ENCODE results near the gene ETFA.

ETFA gene

DNA sequence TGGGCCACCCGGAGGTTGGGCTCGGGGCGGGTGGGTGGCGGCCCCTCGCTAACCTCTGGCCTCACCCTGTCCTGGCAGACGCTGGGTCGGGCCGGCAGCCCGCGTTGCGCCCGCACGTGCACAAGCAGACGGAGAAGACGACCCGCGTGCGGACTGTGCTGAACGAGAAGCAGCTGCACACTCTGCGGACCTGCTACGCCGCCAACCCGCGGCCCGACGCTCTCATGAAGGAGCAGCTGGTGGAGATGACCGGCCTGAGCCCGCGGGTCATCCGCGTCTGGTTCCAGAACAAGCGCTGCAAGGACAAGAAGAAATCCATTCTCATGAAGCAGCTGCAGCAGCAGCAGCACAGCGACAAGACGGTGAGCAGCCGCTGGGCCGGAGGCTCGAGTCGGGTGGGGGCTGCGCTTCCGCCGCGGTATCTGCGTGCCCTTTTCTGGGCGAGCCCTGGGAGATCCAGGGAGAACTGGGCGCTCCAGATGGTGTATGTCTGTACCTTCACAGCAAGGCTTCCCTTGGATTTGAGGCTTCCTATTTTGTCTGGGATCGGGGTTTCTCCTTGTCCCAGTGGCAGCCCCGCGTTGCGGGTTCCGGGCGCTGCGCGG, 29.0 kb upstream of the ETFA start:
- no peak for DNase-seq (ENCODE audit: low read depth)
- TF ChIP-seq, protein P1, sequence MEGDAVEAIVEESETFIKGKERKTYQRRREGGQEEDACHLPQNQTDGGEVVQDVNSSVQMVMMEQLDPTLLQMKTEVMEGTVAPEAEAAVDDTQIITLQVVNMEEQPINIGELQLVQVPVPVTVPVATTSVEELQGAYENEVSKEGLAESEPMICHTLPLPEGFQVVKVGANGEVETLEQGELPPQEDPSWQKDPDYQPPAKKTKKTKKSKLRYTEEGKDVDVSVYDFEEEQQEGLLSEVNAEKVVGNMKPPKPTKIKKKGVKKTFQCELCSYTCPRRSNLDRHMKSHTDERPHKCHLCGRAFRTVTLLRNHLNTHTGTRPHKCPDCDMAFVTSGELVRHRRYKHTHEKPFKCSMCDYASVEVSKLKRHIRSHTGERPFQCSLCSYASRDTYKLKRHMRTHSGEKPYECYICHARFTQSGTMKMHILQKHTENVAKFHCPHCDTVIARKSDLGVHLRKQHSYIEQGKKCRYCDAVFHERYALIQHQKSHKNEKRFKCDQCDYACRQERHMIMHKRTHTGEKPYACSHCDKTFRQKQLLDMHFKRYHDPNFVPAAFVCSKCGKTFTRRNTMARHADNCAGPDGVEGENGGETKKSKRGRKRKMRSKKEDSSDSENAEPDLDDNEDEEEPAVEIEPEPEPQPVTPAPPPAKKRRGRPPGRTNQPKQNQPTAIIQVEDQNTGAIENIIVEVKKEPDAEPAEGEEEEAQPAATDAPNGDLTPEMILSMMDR (IDR thresholded peaks at IDR 0.05; ENCODE audit: low read depth, low read length, missing control alignments), result no peak
- H3K4me3 ChIP-seq (ENCODE audit: low read depth, low read length), result peak overlapping the region; percentile 72

DNA sequence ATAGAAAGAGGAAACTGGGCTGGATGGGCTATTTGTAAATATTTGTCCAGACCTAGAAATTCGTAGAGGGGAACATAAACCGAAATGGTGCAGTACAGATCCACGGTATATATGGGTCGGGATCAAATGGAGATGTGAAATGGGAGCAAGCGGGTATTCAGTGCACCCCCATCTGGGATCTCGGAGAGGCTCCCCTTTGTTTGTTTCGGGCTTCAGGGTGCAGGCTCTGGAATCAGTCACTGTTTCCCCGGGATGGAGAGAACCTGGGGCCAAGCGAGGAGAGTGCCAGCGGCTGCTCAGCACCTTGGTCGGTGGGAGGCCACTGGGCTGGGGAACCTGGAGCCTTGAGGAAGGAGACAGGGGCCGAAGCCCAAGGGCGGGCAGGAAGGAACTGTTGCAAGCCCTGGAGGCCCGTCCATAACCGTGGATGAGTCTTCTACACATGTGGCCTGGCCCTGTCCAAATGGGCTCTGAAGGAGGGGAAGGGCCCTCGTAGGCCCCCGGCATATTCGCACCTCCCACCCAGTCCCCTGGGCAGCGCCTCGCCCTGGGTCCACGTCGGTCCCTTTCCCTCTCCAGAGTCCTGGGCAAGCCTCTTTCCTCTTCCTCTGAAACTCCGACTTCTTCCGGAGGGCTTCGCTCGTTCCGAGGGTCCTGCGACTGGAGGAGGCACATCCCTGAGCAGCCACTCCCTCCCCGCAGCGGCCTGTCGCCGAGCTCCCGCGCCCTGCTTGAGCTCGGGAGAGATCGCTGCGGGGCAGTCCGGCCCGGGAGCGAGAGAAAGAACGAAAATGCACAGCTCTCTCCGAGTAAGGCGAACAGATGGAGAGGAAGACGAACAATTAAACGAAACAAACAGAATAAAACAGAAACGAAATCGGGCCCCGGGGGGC, 28.3 kb upstream of the ETFA start:
- DNase-seq (ENCODE audit: low read depth), result no peak
- peak overlapping the region; percentile 72 for H3K4me3 ChIP-seq (ENCODE audit: low read depth, low read length)
- TF ChIP-seq, protein P1 (IDR thresholded peaks at IDR 0.05; ENCODE audit: low read depth, low read length, missing control alignments), result no peak

DNA sequence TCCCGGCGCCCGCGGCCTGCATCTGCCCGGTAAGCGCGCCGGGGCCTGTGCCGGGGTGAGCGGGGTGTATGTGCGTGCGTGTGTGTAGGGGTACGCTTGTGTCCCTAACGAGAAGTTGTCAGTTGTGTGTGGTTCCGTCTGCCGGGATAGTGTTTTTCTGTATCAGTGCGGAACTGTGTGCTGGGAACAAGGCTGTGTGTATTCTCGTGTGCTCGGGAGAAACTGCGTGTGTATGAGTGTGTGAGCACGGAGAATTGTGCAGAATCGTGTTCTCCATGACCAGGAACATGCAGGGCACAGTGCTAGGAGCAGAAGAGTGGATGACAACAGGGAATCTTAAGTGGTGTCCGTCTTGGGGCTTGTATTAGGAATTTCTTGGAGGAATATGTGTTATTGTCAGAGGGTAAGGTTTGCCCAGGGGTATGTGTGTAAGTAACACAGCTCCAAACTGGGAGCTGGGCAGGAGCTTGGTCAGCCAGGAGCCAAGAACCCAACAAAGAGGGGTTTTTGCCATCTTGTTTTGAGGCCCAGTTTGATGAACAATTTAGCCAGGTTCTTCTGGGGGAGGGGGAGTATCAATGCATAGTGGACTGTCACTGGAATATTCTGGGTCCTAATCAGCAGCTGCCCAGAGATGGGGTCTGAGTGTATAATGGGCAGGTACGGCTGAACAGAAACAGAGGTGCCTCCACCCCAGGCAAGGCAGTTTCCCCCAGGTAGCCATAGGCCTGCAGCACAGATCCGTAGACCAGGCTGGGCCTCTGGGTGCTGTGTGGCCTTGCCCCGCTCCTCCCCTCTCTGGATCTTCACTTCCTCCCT, 27.4 kb upstream of the ETFA start:
- H3K4me3 ChIP-seq (ENCODE audit: low read depth, low read length), result peak overlapping the region; percentile 72
- TF ChIP-seq, protein P1 (IDR thresholded peaks at IDR 0.05; ENCODE audit: low read depth, low read length, missing control alignments), result no peak
- DNase-seq (ENCODE audit: low read depth), result no peak

DNA sequence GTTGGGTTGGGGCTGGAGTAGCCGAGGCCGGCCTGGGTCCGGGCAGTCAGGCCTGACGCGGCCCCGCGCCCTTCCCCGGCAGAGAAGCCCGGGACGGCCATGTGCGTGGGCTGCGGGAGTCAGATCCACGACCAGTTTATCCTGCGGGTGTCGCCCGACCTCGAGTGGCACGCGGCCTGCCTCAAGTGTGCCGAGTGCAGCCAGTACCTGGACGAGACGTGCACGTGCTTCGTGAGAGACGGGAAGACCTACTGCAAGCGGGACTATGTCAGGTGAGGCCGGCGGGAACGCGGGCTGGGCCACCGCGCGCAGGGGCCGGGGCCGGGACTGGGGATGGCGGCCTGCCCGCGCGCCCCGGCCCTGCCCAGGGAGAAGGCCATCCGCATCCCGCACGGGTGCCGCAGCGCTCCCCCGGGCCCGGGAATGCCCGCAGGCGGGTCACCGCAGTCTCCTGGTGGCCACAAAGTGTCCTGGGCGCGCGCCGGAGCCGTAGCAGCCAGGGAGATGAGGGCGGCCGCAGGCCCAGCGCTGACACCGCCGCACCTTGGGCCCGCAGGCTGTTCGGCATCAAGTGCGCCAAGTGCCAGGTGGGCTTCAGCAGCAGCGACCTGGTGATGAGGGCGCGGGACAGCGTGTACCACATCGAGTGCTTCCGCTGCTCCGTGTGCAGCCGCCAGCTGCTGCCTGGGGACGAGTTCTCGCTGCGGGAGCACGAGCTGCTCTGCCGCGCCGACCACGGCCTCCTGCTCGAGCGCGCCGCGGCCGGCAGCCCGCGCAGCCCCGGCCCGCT, 26.6 kb upstream of the ETFA start:
- peak overlapping the region; percentile 72 for H3K4me3 ChIP-seq (ENCODE audit: low read depth, low read length)
- no peak for DNase-seq (ENCODE audit: low read depth)
- TF ChIP-seq, protein P1 (IDR thresholded peaks at IDR 0.05; ENCODE audit: low read depth, low read length, missing control alignments), result no peak

DNA sequence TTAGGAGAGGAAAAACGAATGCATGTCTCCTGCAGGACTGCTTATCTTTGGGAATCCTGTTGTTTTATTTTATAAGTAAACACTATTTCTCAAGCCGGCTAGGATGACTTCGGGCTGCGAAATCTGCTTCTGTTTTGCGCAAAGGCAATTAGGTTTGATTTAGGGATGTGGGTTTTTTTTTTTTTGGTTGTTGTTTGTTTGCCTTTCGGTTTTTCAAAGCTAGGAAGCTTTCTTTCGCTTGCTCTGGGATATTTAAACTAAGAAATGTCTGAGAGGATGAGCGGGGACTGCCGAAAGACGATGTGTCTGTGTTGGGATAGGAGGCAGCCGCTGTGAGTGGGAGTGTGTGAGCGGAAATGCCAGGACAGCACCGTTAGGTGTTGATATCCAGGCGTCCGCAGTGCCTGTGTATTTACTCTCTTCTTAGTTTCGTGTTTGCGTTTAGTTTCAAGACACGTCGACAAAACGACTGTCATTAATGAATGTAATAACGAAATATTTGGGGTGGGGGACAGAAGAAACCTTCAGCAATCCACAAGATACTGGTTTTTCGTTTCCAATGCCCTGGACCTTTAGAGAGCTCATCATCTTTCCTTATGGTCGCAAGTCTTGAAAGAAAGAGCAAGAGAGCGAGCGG, 25.9 kb upstream of the ETFA start:
- H3K4me3 ChIP-seq (ENCODE audit: low read depth, low read length), result peak overlapping the region; percentile 72
- TF ChIP-seq, protein P1 (IDR thresholded peaks at IDR 0.05; ENCODE audit: low read depth, low read length, missing control alignments), result no peak
- DNase-seq (ENCODE audit: low read depth), result no peak

Data from GM12864 (cell line).